H1 (cell line): Measurements from ENCODE around the gene USHBP1. TPM values are rescaled to one million over a fixed set of nuclear protein-coding genes. Genes with fewer than 3 reads are reported as not detected.

Experiments used
- BCL11A ChIP-seq, 2 experiments: IDR thresholded peaks; one replicate each; pipeline ENCODE4 v1.6.1; 2011; ENCODE audit warnings: low read depth in 2 of 2, low read length in 2 of 2, mild to moderate bottlenecking in 2 of 2
- polyA plus RNA-seq, 7 experiments: library from polyadenylated mRNA; depleted of rRNA in 3 of 7; stranded (reverse) in 5 of 7; unstranded in 2 of 7; fragments of >200 nt in 5 of 7; fragments of 200-250 nt in 2 of 7; gene quantifications; 1 replicate in 5 of 7; 2 replicates in 1 of 7; 4 replicates in 1 of 7; pipeline versions ENCODE4 v1.2.1 to v1.2.3, GENCODE V29; 2011 to 2013; ENCODE audit warnings: missing spikeins in 2 of 7, mixed read lengths in 2 of 7
- total RNA-seq: library from RNA; stranded (reverse); fragmentation: NEBNext Ultra II Directional; extraction: Animal tissue kit (Norgen Biotek cat#: 25700); gene quantifications from 2 replicates; pipeline ENCODE4 v1.2.1, GENCODE V29; 2021
- TF ChIP-seq, protein P1 (sequence below): IDR thresholded peaks from 2 replicates; pipeline ENCODE4 v1.6.1; 2012; ENCODE audit warnings: inconsistent platforms

USHBP1 gene
- total and polyA plus RNA-seq, 2 of the 8 experiments (the other 6 are each of a cell fraction or from before 2014, with no cell fraction given): 5.0 to 7.5 TPM

- TF ChIP-seq, protein P1, sequence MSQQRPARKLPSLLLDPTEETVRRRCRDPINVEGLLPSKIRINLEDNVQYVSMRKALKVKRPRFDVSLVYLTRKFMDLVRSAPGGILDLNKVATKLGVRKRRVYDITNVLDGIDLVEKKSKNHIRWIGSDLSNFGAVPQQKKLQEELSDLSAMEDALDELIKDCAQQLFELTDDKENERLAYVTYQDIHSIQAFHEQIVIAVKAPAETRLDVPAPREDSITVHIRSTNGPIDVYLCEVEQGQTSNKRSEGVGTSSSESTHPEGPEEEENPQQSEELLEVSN: no peak
- no peak for TF ChIP-seq BCL11A (IDR thresholded peaks at IDR 0.05; ENCODE audit: low read depth in 2 of 2, low read length in 2 of 2)
Observed at GRCh38 chr19:17283504-17283996, 19.0 kb upstream of the USHBP1 start (continued).
